Fibroblast of skin of scalp (primary cell): ENCODE data around the gene CHKA.

Source experiments
- DNase-seq: peaks from one replicate; pipeline ENCODE4 v3.0.0-alpha.2; 2013

Gene CHKA

DNA sequence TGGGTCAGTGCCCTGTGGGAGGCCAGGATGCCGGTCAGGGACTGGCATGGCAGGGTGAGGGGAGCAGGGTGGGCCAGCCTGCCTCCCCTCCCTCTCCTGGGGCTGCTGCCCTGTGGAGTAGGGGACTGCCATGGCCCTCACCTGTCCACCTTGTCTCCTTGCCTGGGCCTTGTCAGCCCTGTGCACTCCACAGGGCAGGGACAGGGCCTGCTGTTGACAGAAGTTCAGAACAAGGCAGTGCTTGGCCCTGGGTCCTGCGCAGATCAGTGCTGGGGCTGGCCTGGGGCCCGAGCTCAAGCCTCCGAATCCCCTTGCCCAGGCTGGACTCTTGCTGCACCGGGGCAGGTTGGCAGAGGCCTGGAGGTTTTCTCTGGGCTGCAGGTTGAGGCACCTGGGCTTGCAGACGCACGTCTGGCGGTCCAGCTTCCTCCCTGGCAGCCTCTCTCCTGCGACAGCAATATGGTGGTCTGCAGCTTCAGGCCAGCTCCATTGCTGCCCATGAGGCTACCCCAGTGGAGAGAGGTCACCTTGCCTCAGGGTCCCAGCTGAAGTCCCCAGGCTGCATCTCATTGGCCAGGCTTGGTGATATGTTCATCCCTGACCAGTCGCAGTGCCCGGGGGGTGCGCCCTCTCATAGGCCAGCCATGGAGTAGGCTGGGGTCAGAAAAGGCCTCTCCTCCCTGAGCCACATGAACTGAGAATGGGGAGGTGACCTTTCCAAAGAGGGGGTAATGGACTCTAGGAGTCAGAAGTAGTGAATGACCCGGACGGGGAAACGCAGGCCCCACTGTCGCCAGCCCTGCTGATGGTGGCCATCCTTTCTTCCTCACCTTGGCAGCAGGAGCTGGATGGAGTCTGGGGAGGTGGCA lies 21.5 kb upstream of the CHKA start:
- no peak for DNase-seq

DNA sequence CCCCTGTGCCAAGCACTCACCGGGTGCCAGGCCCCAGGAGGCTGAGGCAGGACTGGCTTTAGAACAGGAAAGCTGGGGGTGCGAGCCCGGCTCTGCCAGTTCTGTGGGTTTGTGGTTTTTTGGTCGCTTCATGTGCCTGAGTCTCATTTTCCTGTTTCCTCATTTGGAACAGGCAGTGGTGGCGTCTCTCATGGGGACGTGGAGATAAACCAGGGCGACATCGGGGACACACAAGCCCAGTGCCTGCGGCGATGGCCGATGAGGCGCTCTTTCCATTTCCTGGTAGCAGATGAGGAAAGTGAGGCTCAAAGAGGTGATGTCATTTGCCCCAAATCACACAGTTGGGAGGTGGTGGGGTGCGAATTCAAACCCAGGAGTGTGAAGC lies 20.8 kb upstream of the CHKA start:
- DNase-seq: no peak

- no peak for DNase-seq
Measured at GRCh38 chr11:68141246-68142027, 20.2 kb upstream of the CHKA start.

GRCh38 chr11:68140496-68141245 lies 19.5 kb upstream of the CHKA start:
- no peak for DNase-seq

GRCh38 chr11:68138237-68138636 lies 17.0 kb upstream of the CHKA start:
- no peak for DNase-seq

- DNase-seq: no peak
Measured at GRCh38 chr11:68137833-68138232, 16.6 kb upstream of the CHKA start.

GRCh38 chr11:68136866-68137265 lies 15.7 kb upstream of the CHKA start:
- DNase-seq: no peak

GRCh38 chr11:68135161-68135560 lies 14.0 kb upstream of the CHKA start:
- no peak for DNase-seq

DNA sequence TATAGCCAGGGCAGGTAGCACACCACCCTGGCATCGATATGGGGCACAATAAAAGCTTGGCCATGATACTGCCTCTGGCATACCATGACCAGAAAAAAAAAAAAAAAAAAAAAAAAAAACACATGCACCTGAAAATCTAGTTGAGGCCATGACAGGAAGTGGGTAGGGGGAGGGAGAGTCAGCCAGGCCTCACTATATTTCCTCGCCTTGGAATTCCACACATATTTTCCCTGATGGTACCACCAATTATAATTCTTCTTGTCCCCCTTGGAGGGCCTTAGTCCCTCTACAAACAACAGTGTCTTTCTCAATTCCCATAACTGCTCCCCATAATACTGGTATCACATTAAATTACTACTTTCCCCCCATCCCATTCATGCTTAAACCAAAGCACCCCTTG lies 12.6 kb upstream of the CHKA start:
- no peak for DNase-seq

DNA sequence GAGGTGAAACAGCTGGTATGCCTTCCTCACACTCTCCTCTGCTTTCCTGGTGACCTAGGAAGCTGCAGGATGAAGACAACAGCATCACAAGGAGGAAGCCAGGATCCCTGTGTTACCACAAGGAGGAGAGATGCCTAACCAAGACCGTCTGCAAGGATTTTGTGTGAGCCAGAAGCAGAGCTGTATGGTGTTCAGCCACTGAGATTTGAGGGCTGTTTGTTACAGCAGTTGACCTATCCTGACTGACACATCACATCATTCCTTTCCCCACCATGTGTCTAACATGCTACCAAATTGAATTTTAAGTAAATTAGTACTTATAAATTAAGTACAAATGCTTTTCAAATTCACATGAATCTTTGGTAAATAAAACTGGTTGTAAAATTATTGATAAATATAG lies 8.9 kb upstream of the CHKA start:
- no peak for DNase-seq

DNA sequence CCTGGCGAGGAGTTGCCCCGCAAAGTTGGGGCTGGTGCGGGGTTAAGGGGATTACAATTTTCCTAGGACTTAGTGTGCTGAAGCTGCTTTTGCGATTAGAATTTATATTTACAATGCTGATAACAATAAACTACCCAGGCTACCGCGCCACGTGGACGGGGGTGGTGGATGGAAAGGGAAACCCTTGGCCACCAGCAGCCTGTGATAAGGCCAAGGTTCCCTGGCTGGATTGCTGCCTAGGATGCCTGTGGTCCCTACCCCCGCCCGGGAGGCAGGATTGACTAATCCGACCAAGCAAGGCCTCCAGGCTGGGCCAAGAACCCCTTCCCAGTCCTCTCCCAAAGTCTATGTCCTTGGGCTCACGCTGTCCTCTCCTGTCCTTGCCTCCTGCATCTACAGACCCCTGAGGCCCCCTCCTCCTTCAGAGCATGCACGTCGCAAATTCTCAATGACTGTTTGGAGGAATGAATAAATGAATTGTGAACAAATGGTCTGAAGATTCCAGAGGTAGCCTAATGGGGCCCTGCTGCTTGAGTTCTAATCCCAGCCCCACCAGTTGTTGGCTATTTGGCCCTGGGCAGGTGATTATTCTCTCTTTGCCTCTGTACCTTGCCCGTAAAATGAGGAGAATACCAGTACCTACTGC lies 7.6 kb upstream of the CHKA start:
- peak; percentile 81 for DNase-seq

GRCh38 chr11:68127714-68128681 lies 6.8 kb upstream of the CHKA start:
- DNase-seq: peak; percentile 94

- DNase-seq: no peak
Measured at GRCh38 chr11:68125164-68125563, 4.0 kb upstream of the CHKA start.

DNA sequence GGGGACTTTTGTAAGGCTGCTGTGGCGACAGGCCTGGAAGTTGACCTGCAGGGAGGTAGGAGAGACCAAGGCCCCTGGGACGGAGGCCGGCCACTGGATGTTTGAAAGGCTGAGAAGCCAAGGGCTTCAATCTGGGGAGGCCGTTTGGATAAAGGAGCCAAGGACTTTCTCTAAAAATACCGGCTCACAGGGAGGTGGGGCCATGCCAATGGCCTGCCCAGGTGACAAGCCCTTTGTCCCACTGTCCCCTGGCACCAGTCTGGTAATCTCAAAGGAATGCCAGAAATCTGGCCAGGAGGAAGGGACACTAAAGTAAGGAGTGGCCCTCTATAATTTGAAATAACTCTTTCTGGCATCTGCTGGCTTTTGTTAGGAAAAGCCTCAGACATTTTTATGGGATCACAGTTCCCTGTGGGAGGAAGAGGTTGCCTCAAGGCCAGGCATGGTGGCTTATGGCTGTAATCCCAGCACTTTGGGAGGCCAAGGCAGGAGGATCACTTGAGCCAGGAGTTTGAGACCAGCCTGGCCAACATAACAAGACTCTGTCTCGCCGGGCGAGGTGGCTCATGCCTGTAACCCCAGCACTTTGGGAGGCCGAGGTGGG lies 1.9 kb upstream of the CHKA start:
- no peak for DNase-seq

- DNase-seq: peak; percentile 31
Measured at GRCh38 chr11:68120273-68121066, 718 bp downstream of the CHKA start.

- DNase-seq: no peak
Measured at GRCh38 chr11:68118706-68119448, 2.3 kb downstream of the CHKA start.

DNA sequence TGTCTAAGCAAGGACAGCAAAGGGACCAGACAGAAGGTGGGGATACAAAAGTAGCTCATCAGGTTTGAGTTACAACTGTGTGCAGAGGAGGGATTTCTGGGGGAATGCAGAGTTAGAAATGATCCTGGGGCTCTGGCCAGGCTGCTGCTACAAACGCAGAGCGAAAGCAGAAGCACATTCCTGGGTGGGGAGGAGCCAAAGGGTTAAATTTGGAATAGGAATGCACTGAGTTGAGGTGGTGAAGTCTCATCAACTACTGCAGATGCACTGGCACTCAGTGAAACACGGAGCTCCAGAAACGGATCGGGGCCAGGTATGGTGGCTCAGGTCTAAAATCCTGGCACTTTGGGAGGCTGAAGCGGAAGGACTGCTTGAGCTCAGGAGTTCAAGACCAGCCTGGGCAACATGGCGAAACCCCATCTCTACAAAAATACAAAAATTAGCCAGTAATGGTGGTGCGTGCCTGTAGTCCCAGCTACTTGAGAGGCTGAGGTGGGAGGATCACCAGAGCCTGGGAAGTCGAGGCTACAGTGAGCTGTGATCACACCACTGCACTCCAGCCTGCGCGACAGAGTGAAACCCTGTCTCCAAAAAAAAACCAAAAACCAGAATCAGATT lies 3.2 kb downstream of the CHKA start:
- DNase-seq: peak; percentile 30

DNA sequence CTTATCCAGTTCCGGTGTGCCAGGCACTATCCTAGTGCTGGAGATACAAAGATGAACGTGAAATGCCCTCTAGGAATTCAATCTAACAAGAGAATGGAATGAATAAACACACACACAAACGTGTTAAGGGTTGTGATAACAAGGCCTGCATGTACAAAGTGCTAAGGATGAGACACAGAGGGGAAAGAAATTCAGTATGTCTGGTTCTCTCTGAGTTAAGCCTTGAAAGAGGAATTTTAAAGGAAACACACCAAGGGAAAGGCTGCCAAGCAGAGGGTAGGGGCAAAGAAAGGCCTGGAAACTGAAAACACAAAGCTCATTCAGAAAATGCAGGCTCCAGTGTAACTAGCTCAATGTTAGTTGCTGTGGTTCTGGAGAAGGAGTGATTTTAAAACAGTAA lies 4.2 kb downstream of the CHKA start:
- no peak for DNase-seq

DNA sequence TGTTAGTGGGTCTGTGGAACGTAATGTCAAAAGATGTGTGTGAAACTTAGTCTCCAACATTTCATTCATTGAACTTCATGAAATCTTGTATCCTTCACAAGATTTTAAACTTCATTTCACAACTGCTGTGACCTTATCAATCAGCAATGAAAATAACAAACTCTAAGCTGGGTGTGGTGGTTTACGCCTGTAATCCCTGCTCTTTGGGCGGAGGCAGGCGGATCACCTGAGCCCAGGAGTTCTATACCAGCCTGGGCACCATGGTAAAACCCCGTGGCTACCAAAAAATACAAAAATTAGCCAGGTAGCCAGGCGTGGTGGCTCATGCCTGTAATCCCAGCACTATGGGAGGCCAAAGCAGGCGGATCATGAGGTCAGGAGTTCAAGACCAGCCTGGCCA lies 5.1 kb downstream of the CHKA start:
- no peak for DNase-seq
